Kidney (tissue), 14 donors: ENCODE measurements around the gene NEDD8. TPM values are rescaled to one million over a fixed set of nuclear protein-coding genes. Genes with fewer than 3 reads are reported as not detected.

Experiments
- DNase-seq, 5 donors: peaks; one replicate each; pipeline ENCODE4 v3.0.0-alpha.2; 2013 to 2020
- FAIRE-seq: peaks from 2 replicates; lab custom pipeline; 2012; peaks lifted over from hg19 to GRCh38; lab: Jason Lieb, UNC
- H3K27ac ChIP-seq, 2 donors: one replicate each; pipeline ENCODE4 v1.7.0; 2013; ENCODE audit warnings: low read depth in 2 of 2, low read length in 2 of 2, inconsistent platforms in 1 of 2
- H3K27me3 ChIP-seq: one replicate; pipeline ENCODE4 v1.7.1; 2013; ENCODE audit warnings: low read length, inconsistent platforms; ENCODE audit not compliant: control insufficient read depth, insufficient read depth
- H3K36me3 ChIP-seq, 3 donors: one replicate each; pipeline versions ENCODE4 v1.7.0 to v1.7.1; 2013; ENCODE audit warnings: low read length in 3 of 3, control low read depth in 1 of 3, inconsistent platforms in 1 of 3; ENCODE audit not compliant: insufficient read depth in 3 of 3, control insufficient read depth in 2 of 3
- H3K4me1 ChIP-seq, 3 donors: one replicate each; pipeline versions ENCODE4 v1.7.0 to v1.7.1; 2013; ENCODE audit warnings: low read length in 3 of 3, inconsistent platforms in 1 of 3, low read depth in 1 of 3; ENCODE audit not compliant: control insufficient read depth in 2 of 3, insufficient read depth in 2 of 3
- H3K4me3 ChIP-seq, 3 donors: one replicate each; pipeline versions ENCODE4 v1.7.0 to v1.8.1; 2013; ENCODE audit warnings: low read length in 3 of 3, control low read depth in 1 of 3, inconsistent platforms in 1 of 3
- H3K9ac ChIP-seq, 3 donors: one replicate each; pipeline versions ENCODE4 v1.7.0 to v1.7.1; 2013; ENCODE audit warnings: low read length in 3 of 3, control low read depth in 1 of 3, inconsistent platforms in 1 of 3
- H3K9me3 ChIP-seq, 3 donors: one replicate each; pipeline versions ENCODE4 v1.7.0 to v1.7.1; 2013; ENCODE audit warnings: low read length in 3 of 3, control low read depth in 1 of 3, inconsistent platforms in 1 of 3; ENCODE audit not compliant: control insufficient read depth in 2 of 3, insufficient read depth in 1 of 3
- intact Hi-C: fragments of 100-400 bp; cut with DNase I; formaldehyde crosslinking; loops from one replicate; pipeline ENCODE4 v1.11.1; 2022
- polyA plus RNA-seq: library from polyadenylated mRNA; stranded (reverse); fragments of 350-450 nt; fragmentation: Illumina TruSeq; extraction: RNeasy Lipid Tissue Mini Kit (QIAGEN cat#74804); gene quantifications from one replicate; pipeline ENCODE4 v1.2.3, GENCODE V29; 2014; ENCODE audit warnings: low read depth, low replicate concordance; ENCODE audit not compliant: insufficient read depth
- total RNA-seq: library from RNA; stranded (reverse); fragmentation: NEBNext Ultra II Directional; extraction: Animal tissue kit (Norgen Biotek cat#: 25700); gene quantifications from one replicate; pipeline ENCODE4 v1.2.1, GENCODE V29; 2021
- TF ChIP-seq, protein P1 (sequence below): IDR thresholded peaks from 3 replicates; pipeline ENCODE4 v1.5.1; 2012; ENCODE audit warnings: mild to moderate bottlenecking, moderate library complexity, borderline replicate concordance; ENCODE audit not compliant: insufficient read depth; ENCODE audit errors: extremely low read depth
- donor health status: control.
- donor health status: control.
- donor health status: control.
- donor health status: control.
- donor health status: control.
- donor health status: DM: yes; HTN: yes; CAD: no.
- donor health status: Normal renal cell carcinoma (clear cell type).

NEDD8 gene
- total and polyA plus RNA-seq, 2 donors from 2014 or later: 145 to 439 TPM

GRCh38 chr14:24269368-24269767, 37.2 kb upstream of the NEDD8 start:
- intact Hi-C loops: no loop called here
- Histone ChIP-seq H3K4me3 (no peak overlapping the region), H3K9ac (no peak overlapping the region), H3K27me3 (no peaks in the 10 kb centered on the region), H3K36me3 (peaks cover 0 to 7% (median 7%) of the 10 kb centered on the region in 3 donors), H3K4me1 (peaks cover 0 to 10% (median 0%) of the 10 kb centered on the region in 3 donors), H3K9me3 (no peaks in the 10 kb centered on the region), H3K27ac (no peak overlapping the region)
- TF ChIP-seq, protein P1, sequence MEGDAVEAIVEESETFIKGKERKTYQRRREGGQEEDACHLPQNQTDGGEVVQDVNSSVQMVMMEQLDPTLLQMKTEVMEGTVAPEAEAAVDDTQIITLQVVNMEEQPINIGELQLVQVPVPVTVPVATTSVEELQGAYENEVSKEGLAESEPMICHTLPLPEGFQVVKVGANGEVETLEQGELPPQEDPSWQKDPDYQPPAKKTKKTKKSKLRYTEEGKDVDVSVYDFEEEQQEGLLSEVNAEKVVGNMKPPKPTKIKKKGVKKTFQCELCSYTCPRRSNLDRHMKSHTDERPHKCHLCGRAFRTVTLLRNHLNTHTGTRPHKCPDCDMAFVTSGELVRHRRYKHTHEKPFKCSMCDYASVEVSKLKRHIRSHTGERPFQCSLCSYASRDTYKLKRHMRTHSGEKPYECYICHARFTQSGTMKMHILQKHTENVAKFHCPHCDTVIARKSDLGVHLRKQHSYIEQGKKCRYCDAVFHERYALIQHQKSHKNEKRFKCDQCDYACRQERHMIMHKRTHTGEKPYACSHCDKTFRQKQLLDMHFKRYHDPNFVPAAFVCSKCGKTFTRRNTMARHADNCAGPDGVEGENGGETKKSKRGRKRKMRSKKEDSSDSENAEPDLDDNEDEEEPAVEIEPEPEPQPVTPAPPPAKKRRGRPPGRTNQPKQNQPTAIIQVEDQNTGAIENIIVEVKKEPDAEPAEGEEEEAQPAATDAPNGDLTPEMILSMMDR: no peak
- DNase-seq (peak in 1 of 5 donors; percentile 62), FAIRE-seq (no peak)

DNA sequence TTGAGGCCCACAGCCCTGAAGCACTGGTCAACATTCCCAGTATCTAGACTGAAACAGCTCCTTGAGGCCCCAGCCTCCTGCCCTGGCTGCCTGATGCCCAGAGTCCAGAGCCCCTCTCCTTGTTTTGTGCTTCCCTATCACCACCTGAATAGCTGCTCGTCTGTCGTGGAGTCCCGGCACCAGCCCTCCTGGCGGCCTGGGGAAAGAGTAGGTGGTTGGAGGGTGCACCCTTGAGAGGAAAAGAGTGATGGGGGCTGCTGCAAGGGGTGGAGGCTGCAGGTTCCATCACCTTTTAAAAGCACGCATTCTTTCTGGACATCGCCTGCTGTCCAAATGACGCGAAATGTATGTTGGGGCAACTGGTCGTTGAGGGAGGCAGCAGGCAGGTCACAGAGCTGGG, 36.1 kb upstream of the NEDD8 start:
- H3K36me3 ChIP-seq: peaks cover 0 to 7% (median 7%) of the 10 kb centered on the region in 3 donors
- no peaks in the 10 kb centered on the region for H3K27me3 ChIP-seq
- no peak overlapping the region for H3K9ac ChIP-seq
- FAIRE-seq: no peak
- H3K27ac ChIP-seq: no peak overlapping the region
- H3K9me3 ChIP-seq: no peaks in the 10 kb centered on the region
- intact Hi-C loops: no loop called here
- H3K4me1 ChIP-seq: peaks cover 0 to 10% (median 0%) of the 10 kb centered on the region in 3 donors
- TF ChIP-seq, protein P1: no peak
- H3K4me3 ChIP-seq: no peak overlapping the region
- peak in 1 of 5 donors; percentile 54 for DNase-seq

- Histone ChIP-seq H3K9me3 (no peaks in the 10 kb centered on the region), H3K4me3 (no peak overlapping the region), H3K27me3 (no peaks in the 10 kb centered on the region), H3K36me3 (peaks cover 0 to 7% (median 7%) of the 10 kb centered on the region in 3 donors), H3K4me1 (peaks cover 0 to 10% (median 0%) of the 10 kb centered on the region in 3 donors), H3K9ac (no peak overlapping the region), H3K27ac (no peak overlapping the region)
- intact Hi-C loops: no loop called here
- no peak for FAIRE-seq
- TF ChIP-seq, protein P1: no peak
- peak in 1 of 5 donors; percentile 62 for DNase-seq
Observed at GRCh38 chr14:24267516-24267915, 35.3 kb upstream of the NEDD8 start.
